OCI-LY3 (cell line): ENCODE results near the gene HOXA9.

Source experiments
- H2AFZ ChIP-seq: fragments of 200-600, 300-600 bp; shearing (Covaris generic); 2 replicates; pipeline ENCODE4 v1.6.0; 2014; ENCODE audit warnings: antibody characterized with exemption, low read depth, low read length
- H3K27ac ChIP-seq: fragments of 200-600, 300-600 bp; sonication (generic); 2 replicates; pipeline ENCODE4 v1.5.1; 2014; ENCODE audit warnings: mild to moderate bottlenecking, low read length, moderate library complexity, mixed read lengths
- H3K27me3 ChIP-seq: fragments of 200-600, 300-600 bp; sonication (generic); 2 replicates; pipeline ENCODE4 v1.6.1; 2014; ENCODE audit warnings: low read depth, low read length, mixed read lengths
- H3K36me3 ChIP-seq: fragments of 200-600, 300-600 bp; sonication (generic); replicated peaks from 2 replicates; pipeline ENCODE3; 2014; ENCODE audit warnings: low read depth, low read length, mixed read lengths
- H3K4me1 ChIP-seq: fragments of 300-600, 200-600 bp; sonication (generic); 2 replicates; pipeline ENCODE4 v1.6.1; 2014; ENCODE audit warnings: low read length, mixed read lengths
- H3K4me2 ChIP-seq: fragments of 200-600, 300-600 bp; sonication (generic); 2 replicates; pipeline ENCODE4 v1.6.1; 2014; ENCODE audit warnings: low read length, mixed read lengths
- H3K4me3 ChIP-seq: fragments of 300-600, 200-600 bp; sonication (generic); 2 replicates; pipeline ENCODE4 v1.5.1; 2014; ENCODE audit warnings: antibody characterized with exemption, mild to moderate bottlenecking, low read length, moderate library complexity
- H3K79me2 ChIP-seq: fragments of 300-600, 200-600 bp; shearing (Covaris generic); 2 replicates; pipeline ENCODE4 v1.6.1; 2014; ENCODE audit warnings: mild to moderate bottlenecking, low read length, mixed read lengths
- H3K9ac ChIP-seq: fragments of 300-600, 200-600 bp; shearing (Covaris generic); 2 replicates; pipeline ENCODE4 v1.6.0; 2014; ENCODE audit warnings: mild to moderate bottlenecking, low read length, moderate library complexity
- H3K9me3 ChIP-seq: fragments of 200-600, 300-600 bp; shearing (Covaris generic); 2 replicates; pipeline ENCODE4 v1.6.1; 2014; ENCODE audit warnings: low read length, mixed read lengths; ENCODE audit not compliant: insufficient read depth
- H4K20me1 ChIP-seq: fragments of 200-600, 300-600 bp; sonication (generic); 2 replicates; pipeline ENCODE4 v1.6.1; 2016; ENCODE audit warnings: low read length, mixed read lengths; ENCODE audit not compliant: insufficient read depth
- EZH2phosphoT487 ChIP-seq: fragments of 200-600 bp; shearing (Covaris generic); IDR thresholded peaks from 2 replicates; pipeline ENCODE4 v1.6.1; 2018; ENCODE audit warnings: antibody characterized with exemption, mixed run types, low read depth
- TF ChIP-seq, protein P1 (sequence below): fragments of 200-600, 300-600 bp; sonication (generic); IDR thresholded peaks from 2 replicates; pipeline ENCODE4 v1.5.1; 2014; ENCODE audit warnings: antibody characterized with exemption, low read length, low read depth

The HOXA9 gene

DNA sequence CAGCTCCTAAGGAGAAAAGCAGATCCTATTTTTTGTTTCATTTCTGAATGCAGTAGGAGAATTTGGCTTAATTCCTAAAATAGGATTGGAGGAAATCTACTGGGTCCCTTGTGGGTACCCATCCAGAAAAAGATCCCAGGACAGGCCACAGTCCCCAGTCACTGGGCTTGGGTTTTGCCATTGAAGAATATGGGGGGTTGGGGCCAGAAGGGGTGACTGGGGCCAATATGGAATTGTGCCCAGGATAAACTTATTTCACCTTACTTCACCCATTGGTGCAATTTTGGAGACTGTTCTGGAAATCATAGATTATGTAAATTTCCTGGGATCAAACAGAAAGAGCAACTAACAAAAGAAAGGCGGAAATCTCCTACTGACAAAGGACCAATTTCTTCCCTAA is 26.9 kb downstream of the HOXA9 start:
- TF ChIP-seq, protein P1, sequence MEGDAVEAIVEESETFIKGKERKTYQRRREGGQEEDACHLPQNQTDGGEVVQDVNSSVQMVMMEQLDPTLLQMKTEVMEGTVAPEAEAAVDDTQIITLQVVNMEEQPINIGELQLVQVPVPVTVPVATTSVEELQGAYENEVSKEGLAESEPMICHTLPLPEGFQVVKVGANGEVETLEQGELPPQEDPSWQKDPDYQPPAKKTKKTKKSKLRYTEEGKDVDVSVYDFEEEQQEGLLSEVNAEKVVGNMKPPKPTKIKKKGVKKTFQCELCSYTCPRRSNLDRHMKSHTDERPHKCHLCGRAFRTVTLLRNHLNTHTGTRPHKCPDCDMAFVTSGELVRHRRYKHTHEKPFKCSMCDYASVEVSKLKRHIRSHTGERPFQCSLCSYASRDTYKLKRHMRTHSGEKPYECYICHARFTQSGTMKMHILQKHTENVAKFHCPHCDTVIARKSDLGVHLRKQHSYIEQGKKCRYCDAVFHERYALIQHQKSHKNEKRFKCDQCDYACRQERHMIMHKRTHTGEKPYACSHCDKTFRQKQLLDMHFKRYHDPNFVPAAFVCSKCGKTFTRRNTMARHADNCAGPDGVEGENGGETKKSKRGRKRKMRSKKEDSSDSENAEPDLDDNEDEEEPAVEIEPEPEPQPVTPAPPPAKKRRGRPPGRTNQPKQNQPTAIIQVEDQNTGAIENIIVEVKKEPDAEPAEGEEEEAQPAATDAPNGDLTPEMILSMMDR: no peak
- no peak for TF ChIP-seq EZH2phosphoT487
- peaks cover 31% of the 10 kb centered on the region for H3K4me1 ChIP-seq
- no peak overlapping the region for H2AFZ ChIP-seq
- no peak overlapping the region for H3K4me2 ChIP-seq
- H3K27me3 ChIP-seq: peaks cover 6% of the 10 kb centered on the region
- H3K4me3 ChIP-seq: no peak overlapping the region
- no peaks in the 10 kb centered on the region for H3K79me2 ChIP-seq
- peaks cover 7% of the 10 kb centered on the region; the same call in 1 of the 2 replicates for H4K20me1 ChIP-seq
- H3K9ac ChIP-seq: no peak overlapping the region
- H3K27ac ChIP-seq: no peak overlapping the region
- H3K36me3 ChIP-seq: no peaks in the 10 kb centered on the region
- no peaks in the 10 kb centered on the region for H3K9me3 ChIP-seq

DNA sequence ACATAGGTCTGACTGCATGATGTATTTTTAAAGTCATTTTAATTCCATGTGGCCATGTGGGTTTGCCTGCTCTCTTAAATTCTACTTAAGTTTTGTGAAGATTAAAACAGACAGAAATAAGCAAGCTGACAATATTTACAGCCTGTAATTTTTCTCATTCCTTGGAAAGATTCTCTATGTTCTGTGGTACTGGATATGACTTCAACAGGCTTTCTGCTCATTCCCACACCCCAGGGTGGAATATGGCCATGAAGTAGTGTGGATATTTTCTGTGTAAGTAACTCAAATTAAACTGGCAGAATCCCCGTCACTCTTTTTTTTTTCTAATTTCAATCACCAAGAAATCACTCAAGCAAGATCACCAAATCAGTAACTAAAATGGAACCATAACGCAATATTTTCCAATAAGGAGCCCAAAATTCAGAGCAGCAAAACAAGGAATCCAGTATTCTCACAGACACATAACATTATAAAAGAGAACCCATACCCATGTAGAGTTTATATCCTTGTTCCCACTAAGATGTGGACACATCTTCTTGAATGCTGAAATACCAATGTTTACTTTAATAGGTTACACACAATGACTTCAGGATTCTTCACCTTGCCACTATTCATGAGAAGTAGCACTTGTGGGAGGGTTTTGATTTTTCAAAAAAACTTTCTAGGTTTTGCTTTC is 27.6 kb downstream of the HOXA9 start:
- H3K79me2 ChIP-seq: no peaks in the 10 kb centered on the region
- H4K20me1 ChIP-seq: peaks cover 7% of the 10 kb centered on the region; the same call in 1 of the 2 replicates
- no peaks in the 10 kb centered on the region for H3K9me3 ChIP-seq
- no peak overlapping the region for H3K4me2 ChIP-seq
- H3K27ac ChIP-seq: no peak overlapping the region
- no peak overlapping the region for H2AFZ ChIP-seq
- H3K4me1 ChIP-seq: peaks cover 31% of the 10 kb centered on the region
- no peak overlapping the region for H3K9ac ChIP-seq
- no peaks in the 10 kb centered on the region for H3K36me3 ChIP-seq
- H3K4me3 ChIP-seq: no peak overlapping the region
- peaks cover 6% of the 10 kb centered on the region for H3K27me3 ChIP-seq
- TF ChIP-seq, protein P1: no peak
- no peak for TF ChIP-seq EZH2phosphoT487

- no peak for TF ChIP-seq EZH2phosphoT487
- peaks cover 28% of the 10 kb centered on the region for H3K4me1 ChIP-seq
- peak overlapping the region; percentile 87 for H3K4me2 ChIP-seq
- H3K79me2 ChIP-seq: no peaks in the 10 kb centered on the region
- H3K9me3 ChIP-seq: no peaks in the 10 kb centered on the region
- H3K27me3 ChIP-seq: peaks cover 6% of the 10 kb centered on the region
- no peaks in the 10 kb centered on the region for H3K36me3 ChIP-seq
- H3K4me3 ChIP-seq: peak overlapping the region; percentile 21
- no peak overlapping the region for H3K27ac ChIP-seq
- H2AFZ ChIP-seq: no peak overlapping the region
- H3K9ac ChIP-seq: no peak overlapping the region
- H4K20me1 ChIP-seq: peaks cover 7% of the 10 kb centered on the region; the same call in 1 of the 2 replicates
These were observed 30.9 kb downstream of the HOXA9 start for GRCh38 chr7:27134392-27134791.

- H3K4me2 ChIP-seq: peak overlapping the region; percentile 87; the same call in 1 of the 2 replicates
- no peaks in the 10 kb centered on the region for H3K79me2 ChIP-seq
- H3K27ac ChIP-seq: no peak overlapping the region
- H3K36me3 ChIP-seq: no peaks in the 10 kb centered on the region
- TF ChIP-seq, protein P1: no peak
- TF ChIP-seq EZH2phosphoT487: no peak
- H3K27me3 ChIP-seq: peaks cover 6% of the 10 kb centered on the region
- peaks cover 28% of the 10 kb centered on the region for H3K4me1 ChIP-seq
- H4K20me1 ChIP-seq: peaks cover 7% of the 10 kb centered on the region; the same call in 1 of the 2 replicates
- no peak overlapping the region for H3K9ac ChIP-seq
- no peak overlapping the region for H2AFZ ChIP-seq
- no peaks in the 10 kb centered on the region for H3K9me3 ChIP-seq
- no peak overlapping the region for H3K4me3 ChIP-seq
These were observed 31.7 kb downstream of the HOXA9 start for GRCh38 chr7:27133409-27134231.
